Prostate gland (tissue), 2 donors: ENCODE data around the gene PLA2G4E. TPM values are rescaled to one million over a fixed set of nuclear protein-coding genes. Genes with fewer than 3 reads are reported as not detected.

Experiments used
- DNase-seq: peaks from one replicate; pipeline ENCODE4 v3.0.0-alpha.2; 2019; ENCODE audit warnings: low spot score
- H3K27ac ChIP-seq, 2 donors: fragments of 200-600 bp; sonication (generic); 2 replicates each; pipeline ENCODE4 v1.5.1; 2017 to 2019
- H3K27me3 ChIP-seq: fragments of 200-600 bp; sonication (generic); replicated peaks from 2 replicates; pipeline ENCODE4 v1.5.1; 2019; ENCODE audit not compliant: insufficient read depth
- H3K36me3 ChIP-seq, 2 donors: fragments of 200-600 bp; sonication (generic); 1 replicate in 1 of 2; 2 replicates in 1 of 2; pipeline versions ENCODE4 v1.5.1 to v1.8.1; 2017 to 2019
- H3K4me1 ChIP-seq: fragments of 200-600 bp; sonication (generic); replicated peaks from 2 replicates; pipeline ENCODE4 v1.5.1; 2019
- H3K4me3 ChIP-seq, 2 donors: fragments of 200-600 bp; sonication (generic); 2 replicates each; pipeline ENCODE4 v1.5.1; 2017 to 2019
- H3K9me3 ChIP-seq: fragments of 200-600 bp; sonication (generic); 2 replicates; pipeline ENCODE4 v1.5.1; 2017
- CTCF ChIP-seq, 4 experiments: fragments of 200-600 bp in 2 of 4; fragments of 450-650 bp in 2 of 4; sonication (generic) in 2 of 4; IDR thresholded peaks; 1 replicate in 3 of 4; 2 replicates in 1 of 4; pipeline ENCODE4 v1.5.1; 2016 to 2019; ENCODE audit warnings: antibody characterized with exemption in 4 of 4, mild to moderate bottlenecking in 2 of 4, moderate library complexity in 2 of 4
- POLR2A ChIP-seq: fragments of 450-650 bp; IDR thresholded peaks from one replicate; pipeline ENCODE4 v1.6.1; 2016; ENCODE audit warnings: antibody characterized with exemption, mild to moderate bottlenecking
- POLR2AphosphoS5 ChIP-seq: sonication (generic); formaldehyde crosslinking; IDR thresholded peaks from one replicate; pipeline ENCODE4 v1.6.1; 2017; ENCODE audit warnings: antibody characterized with exemption
- WGBS: methylation state at CpG from one replicate; pipeline ENCODE4 v1.1.5; 2018; 5-methylcytosine and 5-hydroxymethylcytosine counted together
- intact Hi-C: fragments of 100-400 bp; cut with DNase I; formaldehyde crosslinking; loops from one replicate; pipeline ENCODE4 v1.14.2; 2022
- total RNA-seq, 2 donors: library from RNA; depleted of rRNA; stranded (reverse); fragments of >200 nt; gene quantifications; one replicate each; pipeline ENCODE4 v1.1.0, GENCODE V29; 2016

Gene PLA2G4E
- total RNA-seq, 2 donors from 2014 or later, result 0.17 to 0.18 TPM

GRCh38 chr15:42063122-42063848 is 42.4 kb upstream of the PLA2G4E start:
- H3K27ac ChIP-seq, result no peak overlapping the region
- TF ChIP-seq POLR2AphosphoS5 (no peak), CTCF (IDR thresholded peaks at IDR 0.05) (no peak), POLR2A (no peak)
- no peak overlapping the region for H3K4me3 ChIP-seq
- 93% methylated on average over 12 of the region's 12 CpGs for WGBS
- intact Hi-C loops, result no loop called here
- H3K36me3 ChIP-seq, result no peaks in the 10 kb centered on the region
- no peaks in the 10 kb centered on the region for H3K27me3 ChIP-seq
- no peaks in the 10 kb centered on the region for H3K9me3 ChIP-seq
- no peaks in the 10 kb centered on the region for H3K4me1 ChIP-seq
- DNase-seq, result no peak

GRCh38 chr15:42062284-42062806 is 41.5 kb upstream of the PLA2G4E start:
- H3K9me3 ChIP-seq, result no peaks in the 10 kb centered on the region
- no peak overlapping the region for H3K4me3 ChIP-seq
- H3K27me3 ChIP-seq, result no peaks in the 10 kb centered on the region
- H3K4me1 ChIP-seq, result no peaks in the 10 kb centered on the region
- no peak for DNase-seq
- 96% methylated on average over 9 of the region's 9 CpGs for WGBS
- H3K27ac ChIP-seq, result no peak overlapping the region
- no peak for TF ChIP-seq POLR2AphosphoS5
- no peak for TF ChIP-seq POLR2A
- no peak for TF ChIP-seq CTCF (IDR thresholded peaks at IDR 0.05)
- no peaks in the 10 kb centered on the region for H3K36me3 ChIP-seq
- intact Hi-C loops, result no loop called here

GRCh38 chr15:42060797-42061196 is 40.0 kb upstream of the PLA2G4E start:
- WGBS, result 78% methylated on average over 5 of the region's 5 CpGs

GRCh38 chr15:42060477-42060763 is 39.6 kb upstream of the PLA2G4E start:
- Histone ChIP-seq H3K27ac (no peak overlapping the region), H3K4me1 (no peaks in the 10 kb centered on the region), H3K27me3 (no peaks in the 10 kb centered on the region), H3K9me3 (no peaks in the 10 kb centered on the region), H3K36me3 (no peaks in the 10 kb centered on the region), H3K4me3 (no peak overlapping the region)
- TF ChIP-seq CTCF (IDR thresholded peaks at IDR 0.05) (no peak), POLR2A (no peak), POLR2AphosphoS5 (no peak)
- intact Hi-C loops, result no loop called here
- 83% methylated on average over 4 of the region's 4 CpGs for WGBS
- no peak for DNase-seq

More at GRCh38 chr15:42060797-42061196, 40.0 kb upstream of the PLA2G4E start:
- no peaks in the 10 kb centered on the region for H3K4me1 ChIP-seq
- DNase-seq, result no peak
- H3K36me3 ChIP-seq, result no peaks in the 10 kb centered on the region
- intact Hi-C loops, result no loop called here
- H3K9me3 ChIP-seq, result no peaks in the 10 kb centered on the region
- TF ChIP-seq POLR2A (no peak), CTCF (IDR thresholded peaks at IDR 0.05) (no peak), POLR2AphosphoS5 (no peak)
- H3K27ac ChIP-seq, result no peak overlapping the region
- H3K4me3 ChIP-seq, result no peak overlapping the region
- H3K27me3 ChIP-seq, result no peaks in the 10 kb centered on the region
